HEK293 (cell line): ENCODE data around the gene NR0B1.

Experiments used
- CTCF ChIA-PET: fragments of 350-600 bp; formaldehyde crosslinking; extraction: SDS; loops from one replicate; lab custom pipeline; 2021; ENCODE audit warnings: antibody characterized with exemption; lab: Yijun Ruan, JAX
- POLR2A ChIA-PET: fragments of 300-600 bp; formaldehyde crosslinking; extraction: SDS; loops from one replicate; lab custom pipeline; 2020; ENCODE audit warnings: antibody characterized with exemption, inconsistent platforms; lab: Yijun Ruan, JAX
- H3K27ac ChIP-seq: fragments of 200-500 bp; sonication (Bioruptor generic); 2 replicates; pipeline ENCODE4 v1.5.1; 2014; ENCODE audit warnings: low read depth, low read length, control low read depth, inconsistent platforms; ENCODE audit errors: extremely low read depth
- H3K36me3 ChIP-seq, 2 experiments: fragments of 200-500 bp in 1 of 2; sonication (Bioruptor generic) in 1 of 2; 1 replicate in 1 of 2; 2 replicates in 1 of 2; pipeline ENCODE4 v1.5.1; 2014 to 2017; ENCODE audit warnings: inconsistent platforms in 2 of 2, low read length in 2 of 2; ENCODE audit not compliant: control insufficient read depth in 2 of 2, insufficient read depth in 1 of 2
- H3K4me1 ChIP-seq: fragments of 200-500 bp; sonication (Bioruptor generic); 2 replicates; pipeline ENCODE4 v1.5.1; 2014; ENCODE audit warnings: mild to moderate bottlenecking, low read length, inconsistent platforms; ENCODE audit not compliant: control insufficient read depth, insufficient read depth
- H3K4me3 ChIP-seq: 2 replicates; pipeline ENCODE4 v1.5.1; 2011; ENCODE audit warnings: low read depth, mild to moderate bottlenecking, control low read depth, low read length, moderate library complexity
- H3K9me3 ChIP-seq: fragments of 200-500 bp; sonication (Bioruptor generic); 2 replicates; pipeline ENCODE4 v1.5.1; 2014; ENCODE audit warnings: low read depth, low read length, inconsistent platforms; ENCODE audit not compliant: control insufficient read depth, insufficient read depth
- AEBP2 ChIP-seq: fragments of 450-650 bp; formaldehyde crosslinking; IDR thresholded peaks from 2 replicates; pipeline ENCODE4 v1.5.1; 2016; ENCODE audit warnings: missing biosample characterization, missing genetic modification characterization, borderline replicate concordance
- BCL6B ChIP-seq: fragments of 450-650 bp; formaldehyde crosslinking; IDR thresholded peaks from 2 replicates; pipeline ENCODE4 v1.5.1; 2017; ENCODE audit warnings: missing biosample characterization, missing genetic modification characterization
- EGR2 ChIP-seq: fragments of 450-650 bp; formaldehyde crosslinking; IDR thresholded peaks from 2 replicates; pipeline ENCODE4 v1.5.1; 2016; ENCODE audit warnings: low read depth, missing biosample characterization, missing genetic modification characterization
- TSHZ1 ChIP-seq: fragments of 450-650 bp; formaldehyde crosslinking; IDR thresholded peaks from 2 replicates; pipeline ENCODE4 v1.5.1; 2016; ENCODE audit warnings: missing biosample characterization, missing genetic modification characterization, borderline replicate concordance
- ZNF2 ChIP-seq: fragments of 450-650 bp; formaldehyde crosslinking; IDR thresholded peaks from 2 replicates; pipeline ENCODE4 v1.5.1; 2016; ENCODE audit warnings: missing biosample characterization, missing genetic modification characterization
- ZNF221 ChIP-seq: fragments of 450-650 bp; formaldehyde crosslinking; IDR thresholded peaks from 2 replicates; pipeline ENCODE4 v1.5.1; 2017; ENCODE audit warnings: missing biosample characterization, missing genetic modification characterization, borderline replicate concordance
- ZNF324 ChIP-seq: fragments of 450-650 bp; formaldehyde crosslinking; IDR thresholded peaks from 2 replicates; pipeline ENCODE4 v1.5.1; 2016; ENCODE audit warnings: missing biosample characterization, missing genetic modification characterization
- ZNF335 ChIP-seq: fragments of 450-650 bp; formaldehyde crosslinking; conservative IDR thresholded peaks from 2 replicates; pipeline ENCODE4 v1.5.1; 2016; ENCODE audit warnings: missing biosample characterization, missing genetic modification characterization
- ZNF426 ChIP-seq: fragments of 450-650 bp; formaldehyde crosslinking; IDR thresholded peaks from 2 replicates; pipeline ENCODE4 v1.5.1; 2017; ENCODE audit warnings: missing biosample characterization, missing genetic modification characterization, mild to moderate bottlenecking, inconsistent platforms, moderate library complexity
- ZNF48 ChIP-seq: fragments of 450-650 bp; formaldehyde crosslinking; IDR thresholded peaks from 2 replicates; pipeline ENCODE4 v1.5.1; 2016; ENCODE audit warnings: missing biosample characterization, missing genetic modification characterization
- ZNF549 ChIP-seq: fragments of 450-650 bp; IDR thresholded peaks from 2 replicates; pipeline ENCODE4 v1.5.1; 2018; ENCODE audit warnings: missing biosample characterization, missing genetic modification characterization, mild to moderate bottlenecking, inconsistent platforms, moderate library complexity
- ZNF560 ChIP-seq: fragments of 450-650 bp; formaldehyde crosslinking; IDR thresholded peaks from 2 replicates; pipeline ENCODE4 v1.5.1; 2017; ENCODE audit warnings: missing biosample characterization, missing genetic modification characterization, borderline replicate concordance
- ZNF621 ChIP-seq: fragments of 450-650 bp; formaldehyde crosslinking; IDR thresholded peaks from 2 replicates; pipeline ENCODE4 v1.5.1; 2017; ENCODE audit warnings: missing biosample characterization, missing genetic modification characterization
- ZNF639 ChIP-seq: fragments of 450-650 bp; formaldehyde crosslinking; IDR thresholded peaks from 2 replicates; pipeline ENCODE4 v1.5.1; 2016; ENCODE audit warnings: missing biosample characterization, missing genetic modification characterization
- ZNF645 ChIP-seq: fragments of 450-650 bp; formaldehyde crosslinking; IDR thresholded peaks from 2 replicates; pipeline ENCODE4; 2016; ENCODE audit warnings: missing biosample characterization, missing genetic modification characterization
- ZNF791 ChIP-seq: fragments of 450-650 bp; formaldehyde crosslinking; IDR thresholded peaks from 2 replicates; pipeline ENCODE4 v1.5.1; 2016; ENCODE audit warnings: missing biosample characterization, missing genetic modification characterization
- ZSCAN18 ChIP-seq: fragments of 450-650 bp; formaldehyde crosslinking; IDR thresholded peaks from 2 replicates; pipeline ENCODE4 v1.5.1; 2016; ENCODE audit warnings: missing biosample characterization, missing genetic modification characterization
- ZSCAN4 ChIP-seq: fragments of 450-650 bp; formaldehyde crosslinking; IDR thresholded peaks from 2 replicates; pipeline ENCODE4 v1.5.1; 2017; ENCODE audit warnings: missing biosample characterization, missing genetic modification characterization

Gene NR0B1

DNA sequence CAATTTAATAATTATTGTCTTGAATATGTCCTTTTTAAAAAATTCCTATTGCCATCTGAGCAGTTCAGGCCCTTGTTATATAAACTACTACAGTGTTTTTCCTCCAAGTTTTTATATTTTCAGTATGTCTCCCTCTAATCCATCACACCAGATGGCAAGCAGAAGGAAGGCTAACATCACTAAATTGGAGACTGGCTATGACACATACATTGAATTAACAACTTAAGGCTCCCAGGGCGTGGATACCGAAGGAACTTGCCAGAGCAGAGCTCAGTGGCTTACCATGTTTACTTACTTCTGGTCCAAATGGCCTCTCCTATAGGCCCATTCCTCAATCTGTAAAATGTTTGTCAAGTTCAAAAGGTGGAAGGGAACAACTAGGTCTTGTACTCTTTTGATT is 49.3 kb downstream of the NR0B1 start:
- Histone ChIP-seq H3K9me3 (no peaks in the 10 kb centered on the region), H3K36me3 (no peaks in the 10 kb centered on the region), H3K4me1 (no peaks in the 10 kb centered on the region), H3K27ac (no peak overlapping the region), H3K4me3 (no peak overlapping the region)
- ChIA-PET CTCF (interaction anchor here (0.7 kb wide), 1 partner anchor 122 kb away, joined by 3 read pairs; no protein-coding TSS in a partner anchor), POLR2A (no interaction called here)
- no peak for TF ChIP-seq ZNF549 (tag by site-specific recombination)
- no peak for TF ChIP-seq ZNF335
- TF ChIP-seq ZNF48 (tag by site-specific recombination), result no peak
- TF ChIP-seq AEBP2 (tag by site-specific recombination), result no peak
- no peak for TF ChIP-seq ZNF324 (tag by site-specific recombination)
- no peak for TF ChIP-seq ZNF645
- no peak for TF ChIP-seq EGR2
- no peak for TF ChIP-seq ZNF621 (tag by site-specific recombination)
- TF ChIP-seq ZNF560, result no peak
- TF ChIP-seq ZNF221, result no peak
- TF ChIP-seq ZNF791, result no peak
- no peak for TF ChIP-seq ZSCAN4 (tag by site-specific recombination)
- TF ChIP-seq ZNF426 (tag by site-specific recombination), result no peak
- no peak for TF ChIP-seq TSHZ1
- no peak for TF ChIP-seq ZSCAN18 (tag by site-specific recombination)
- TF ChIP-seq BCL6B (tag by site-specific recombination), result no peak
- no peak for TF ChIP-seq ZNF2 (tag by site-specific recombination)
- TF ChIP-seq ZNF639 (tag by site-specific recombination), result no peak
